ENCODE measurements around the gene ERG. TPM values are rescaled to one million over a fixed set of nuclear protein-coding genes. Genes with fewer than 3 reads are reported as not detected.

Gene ERG
- polyA plus RNA-seq, 3 donors = 2.5 to 20.6 (median 19.6) TPM

GRCh38 chr21:38448671-38449385, 49.4 kb downstream of the ERG start:
- no peak overlapping the region for H3K27ac ChIP-seq (ENCODE audit: low read depth, low read length)
- 35 to 44% (median 37%) methylated on average over 5 of the region's 5 CpGs for WGBS, 3 donors

DNA sequence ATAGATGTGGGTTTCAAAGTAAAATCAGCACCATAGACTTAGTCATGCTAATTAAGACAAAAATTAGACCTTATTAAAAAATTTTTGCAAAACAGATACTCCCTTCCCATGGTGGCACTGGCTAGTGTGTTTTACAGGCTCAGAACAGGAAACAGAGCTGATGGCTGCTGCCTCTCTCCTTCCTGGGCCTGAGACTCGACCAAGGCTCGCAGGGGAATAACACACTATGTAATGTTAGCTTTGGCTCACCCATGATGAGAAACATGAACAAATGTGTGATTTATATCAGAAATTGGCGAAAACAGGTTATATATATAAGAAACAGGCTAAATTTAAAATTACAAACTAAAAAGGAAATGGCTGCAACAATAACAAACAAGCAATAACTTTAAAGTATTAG, 50.7 kb downstream of the ERG start:
- 30 to 39% (median 38%) methylated on average over 3 of the region's 3 CpGs for WGBS, 3 donors
- H3K27ac ChIP-seq (ENCODE audit: low read depth, low read length) = no peak overlapping the region

- 67 to 77% (median 74%) methylated on average over 6 of the region's 6 CpGs for WGBS, 3 donors
- H3K27ac ChIP-seq (ENCODE audit: low read depth, low read length) = no peak overlapping the region
These were observed 53.6 kb downstream of the ERG start for GRCh38 chr21:38444691-38445090.

GRCh38 chr21:38443110-38443509, 55.2 kb downstream of the ERG start:
- H3K27ac ChIP-seq (ENCODE audit: low read depth, low read length) = no peak overlapping the region
- WGBS, 3 donors = 65 to 73% (median 68%) methylated on average over 8 of the region's 8 CpGs

DNA sequence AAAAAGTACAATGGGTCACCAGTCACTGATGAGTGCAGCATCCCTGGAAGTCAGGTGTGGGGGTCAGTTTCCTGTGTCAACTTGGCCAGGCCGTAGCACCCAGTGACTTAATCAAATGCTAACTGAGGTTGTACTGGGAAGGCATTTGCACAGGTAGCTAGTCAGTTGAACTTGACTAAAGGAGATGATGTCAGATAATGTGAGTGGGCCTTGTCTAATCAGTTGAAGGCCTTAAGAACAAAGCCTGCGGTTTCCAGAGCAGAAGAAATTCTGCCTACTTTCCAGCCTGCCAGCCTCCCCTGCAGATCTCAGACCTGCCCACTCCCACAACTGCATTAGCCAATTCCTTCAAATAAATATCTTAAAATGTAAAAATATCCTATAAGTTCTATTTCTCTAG, 57.1 kb downstream of the ERG start:
- WGBS, 3 donors = 59 to 81% (median 73%) methylated on average over 2 of the region's 2 CpGs
- H3K27ac ChIP-seq (ENCODE audit: low read depth, low read length) = no peak overlapping the region

GRCh38 chr21:38440746-38441145, 57.5 kb downstream of the ERG start:
- WGBS, 3 donors = 60 to 76% (median 72%) methylated on average over 5 of the region's 5 CpGs
- H3K27ac ChIP-seq (ENCODE audit: low read depth, low read length) = no peak overlapping the region

DNA sequence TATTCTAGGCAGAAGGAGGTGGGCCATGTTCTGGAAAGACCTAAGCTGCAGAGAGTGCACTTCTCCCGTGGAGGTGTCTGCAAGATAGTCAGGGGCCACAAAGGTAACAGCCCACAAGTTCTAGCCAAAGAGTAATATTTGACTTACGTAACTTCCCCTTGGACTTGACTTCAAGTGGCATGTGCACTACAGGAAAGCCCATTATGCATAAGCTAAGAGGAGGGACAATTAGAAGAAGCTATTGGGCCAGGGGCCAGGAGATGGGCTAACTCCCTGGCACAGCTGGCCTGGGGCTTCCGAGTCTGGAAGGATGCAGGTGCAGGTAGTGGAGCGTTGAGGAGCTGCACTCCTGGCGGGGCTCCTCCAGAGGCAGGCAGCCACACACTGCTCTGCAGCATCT, 58.3 kb downstream of the ERG start:
- no peak overlapping the region for H3K27ac ChIP-seq (ENCODE audit: low read depth, low read length)
- 42 to 80% (median 48%) methylated on average over 5 of the region's 5 CpGs for WGBS, 3 donors

DNA sequence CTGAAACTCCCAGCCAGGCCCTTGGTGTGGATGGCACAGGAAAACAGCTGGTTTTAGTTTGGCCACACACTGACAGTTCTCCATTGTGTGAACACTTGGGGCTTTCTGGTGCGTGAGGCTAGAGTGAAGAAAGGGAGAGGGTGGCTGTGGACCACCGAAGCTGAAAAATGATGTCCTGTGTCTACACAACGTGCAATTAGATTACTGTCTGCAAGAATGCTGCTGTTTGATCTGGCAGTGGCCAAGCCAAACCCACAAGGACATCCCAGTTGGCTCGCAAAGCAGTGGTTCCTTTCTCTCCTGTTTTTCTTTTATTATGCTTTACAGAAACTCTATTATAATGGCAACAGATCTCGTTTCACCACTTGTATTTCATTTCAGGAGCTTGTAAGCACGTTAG, 58.9 kb downstream of the ERG start:
- WGBS, 3 donors = 38 to 44% (median 43%) methylated on average over 6 of the region's 6 CpGs
- H3K27ac ChIP-seq (ENCODE audit: low read depth, low read length) = no peak overlapping the region

- no peak overlapping the region for H3K27ac ChIP-seq (ENCODE audit: low read depth, low read length)
- WGBS, 3 donors = 39 to 55% (median 52%) methylated on average over 11 of the region's 11 CpGs
These were observed 59.8 kb downstream of the ERG start for GRCh38 chr21:38438462-38438893.

DNA sequence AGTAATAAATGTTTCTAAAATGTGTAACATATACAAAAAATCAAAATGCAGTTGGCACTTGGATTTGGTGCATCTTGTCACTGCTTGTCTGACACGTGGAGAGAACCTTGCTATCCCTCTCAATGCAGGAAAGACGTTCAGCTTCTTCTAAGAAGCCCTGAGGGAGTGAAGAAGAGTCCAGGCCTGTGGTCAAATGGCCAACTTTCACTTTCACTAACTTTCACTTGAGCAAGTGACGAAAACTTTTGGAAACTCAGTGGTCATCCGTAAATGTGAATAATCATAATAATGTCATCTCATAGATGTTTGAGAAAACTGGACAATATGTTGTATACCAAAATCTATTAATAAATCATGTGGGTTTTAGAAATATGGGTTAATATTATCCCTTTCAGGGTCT, 61.9 kb downstream of the ERG start:
- WGBS, 3 donors = 61 to 69% (median 62%) methylated on average over 4 of the region's 4 CpGs
- H3K27ac ChIP-seq (ENCODE audit: low read depth, low read length) = no peak overlapping the region

GRCh38 chr21:38434913-38435533, 63.3 kb downstream of the ERG start:
- H3K27ac ChIP-seq (ENCODE audit: low read depth, low read length) = no peak overlapping the region

DNA sequence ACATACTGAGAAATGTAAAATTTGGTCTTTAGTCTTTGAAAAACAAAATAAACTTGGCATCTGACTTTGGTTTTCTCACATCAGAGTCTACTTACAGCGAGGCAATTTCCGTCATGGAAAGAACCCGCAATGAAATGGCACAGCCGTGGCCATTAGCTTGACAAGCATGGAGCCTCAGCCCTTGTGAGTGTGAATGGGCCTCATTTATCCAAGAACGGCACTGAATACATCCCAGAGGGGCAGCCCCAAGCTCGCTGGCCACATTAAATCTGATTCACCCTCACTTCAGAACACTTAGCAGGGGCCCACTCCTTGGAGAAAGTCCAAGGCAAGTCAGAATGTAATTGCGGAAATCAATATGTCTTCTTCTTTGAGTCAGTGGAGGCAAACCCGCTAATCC, 64.8 kb downstream of the ERG start:
- H3K27ac ChIP-seq (ENCODE audit: low read depth, low read length) = no peak overlapping the region

More at GRCh38 chr21:38434913-38435533, 63.3 kb downstream of the ERG start:
- WGBS, 3 donors = 39 to 46% (median 46%) methylated on average over 8 of the region's 8 CpGs

GRCh38 chr21:38430401-38430984, 67.8 kb downstream of the ERG start:
- H3K27ac ChIP-seq (ENCODE audit: low read depth, low read length) = no peak overlapping the region

More for the DNA sequence above, 64.8 kb downstream of the ERG start:
- WGBS, 3 donors = 77 to 89% (median 87%) methylated on average over 8 of the region's 8 CpGs

DNA sequence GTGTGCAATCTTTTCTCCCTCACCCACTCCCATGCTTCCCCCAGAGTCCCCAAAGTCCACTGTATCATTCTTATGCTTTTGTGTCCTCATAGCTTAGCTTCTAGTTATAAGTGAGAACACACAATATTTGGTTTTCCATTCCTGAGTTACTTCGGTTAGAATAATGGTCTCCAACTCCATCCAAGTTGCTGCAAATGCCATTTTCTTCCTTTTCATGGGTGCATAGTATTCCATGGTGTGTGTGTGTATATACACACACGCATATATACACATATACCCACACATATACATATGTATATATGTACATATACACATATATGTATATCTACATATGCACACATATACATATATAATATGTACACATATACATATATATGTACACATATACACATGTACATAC, 69.3 kb downstream of the ERG start:
- no peak overlapping the region for H3K27ac ChIP-seq (ENCODE audit: low read depth, low read length)
- 84 to 95% (median 94%) methylated on average over 2 of the region's 2 CpGs for WGBS, 3 donors

- 37 to 84% (median 80%) methylated on average over 7 of the region's 7 CpGs for WGBS, 3 donors
- H3K27ac ChIP-seq (ENCODE audit: low read depth, low read length) = no peak overlapping the region
These were observed 70.1 kb downstream of the ERG start for GRCh38 chr21:38428211-38428610.

- WGBS, 3 donors = 53 to 79% (median 78%) methylated on average over 11 of the region's 11 CpGs
These were observed 73.8 kb downstream of the ERG start for GRCh38 chr21:38424305-38425019.

DNA sequence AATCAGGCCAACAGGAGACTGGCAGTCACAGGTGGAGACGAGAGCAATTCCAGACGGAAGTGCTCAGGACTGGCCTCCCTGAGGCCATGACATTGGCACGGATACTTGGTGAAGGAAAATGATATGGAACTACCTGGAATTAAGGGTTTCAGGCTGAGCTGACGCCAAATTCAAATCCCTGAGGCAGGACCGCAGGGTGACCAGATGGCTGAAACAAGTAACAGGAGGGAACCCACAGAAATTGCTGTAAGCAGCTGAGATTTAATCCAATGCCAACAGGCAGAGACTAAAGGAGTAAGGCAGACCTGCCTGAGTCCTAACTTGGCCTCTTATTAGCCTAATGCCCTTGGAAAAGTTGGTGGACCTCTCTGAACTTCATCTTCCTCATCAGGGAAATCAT, 76.2 kb downstream of the ERG start:
- H3K27ac ChIP-seq (ENCODE audit: low read depth, low read length) = no peak overlapping the region
- WGBS, 3 donors = 82 to 87% (median 83%) methylated on average over 5 of the region's 5 CpGs

More at GRCh38 chr21:38424305-38425019, 73.8 kb downstream of the ERG start:
- no peak overlapping the region for H3K27ac ChIP-seq (ENCODE audit: low read depth, low read length)

DNA sequence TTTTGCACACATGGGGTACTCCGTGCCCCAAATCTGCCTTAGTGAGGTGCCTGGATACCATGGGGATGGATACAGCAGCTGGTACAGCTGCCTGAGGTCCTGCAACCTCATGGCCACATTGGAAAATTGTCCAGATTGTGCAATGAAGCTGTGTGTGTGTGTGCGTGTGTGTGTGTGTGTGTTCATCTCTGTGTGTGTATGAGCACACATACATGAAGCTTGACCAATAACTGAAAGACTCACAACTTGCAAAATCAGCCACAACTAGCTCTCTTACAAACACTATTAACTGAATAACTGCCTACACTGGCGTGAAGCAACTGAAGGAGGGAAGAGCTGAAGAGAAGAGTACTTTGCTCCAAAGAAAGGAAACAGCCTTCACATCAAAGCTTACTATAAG, 78.1 kb downstream of the ERG start:
- no peak overlapping the region for H3K27ac ChIP-seq (ENCODE audit: low read depth, low read length)
- 67 to 70% (median 68%) methylated on average over 3 of the region's 3 CpGs for WGBS, 3 donors

DNA sequence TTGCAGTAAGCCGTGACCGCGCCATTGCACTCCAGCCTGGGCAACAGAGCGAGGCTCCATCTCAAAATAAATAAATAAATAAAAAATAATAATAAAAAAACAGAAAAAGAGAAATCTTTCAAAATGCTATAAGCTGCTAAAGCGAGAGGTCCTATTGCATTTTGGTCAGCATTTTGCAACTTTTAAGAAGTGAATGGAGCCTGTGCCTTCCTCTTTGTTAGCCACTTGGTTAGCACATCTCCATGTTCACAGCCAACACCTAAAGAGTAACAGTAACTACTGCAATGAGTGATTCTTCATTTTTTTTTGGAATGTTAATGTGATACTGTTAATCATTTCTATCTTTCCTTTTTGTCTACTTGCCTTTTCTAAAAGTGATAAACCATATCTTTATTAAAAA, 80.6 kb downstream of the ERG start:
- no peak overlapping the region for H3K27ac ChIP-seq (ENCODE audit: low read depth, low read length)
- 80 to 96% (median 82%) methylated on average over 5 of the region's 5 CpGs for WGBS, 3 donors
